Lung (tissue), 12 donors: ENCODE results near the gene ASB4. TPM values are rescaled to one million over a fixed set of nuclear protein-coding genes. Genes with fewer than 3 reads are reported as not detected.
A peak's percentile ranks its signal among the peaks of the same experiment; 100 is the strongest.

ENCODE experiments used
- ATAC-seq: fragments of 200-7000 bp; cut with Tn5 transposase; one replicate; pipeline ENCODE4 v1.9.1; 2020; ENCODE audit warnings: moderate number of reproducible peaks; ENCODE audit not compliant: insufficient read depth, low FRiP score
- DNase-seq, 3 donors: peaks; one replicate each; pipeline ENCODE4 v3.0.0-alpha.2; 2013 to 2017
- H3K27ac ChIP-seq, 2 donors: one replicate each; pipeline ENCODE4 v1.5.1; 2013; ENCODE audit warnings: mild to moderate bottlenecking in 2 of 2, moderate library complexity in 2 of 2, control low read depth in 1 of 2, inconsistent platforms in 1 of 2, low read depth in 1 of 2, low read length in 1 of 2
- H3K27me3 ChIP-seq, 3 donors: one replicate each; pipeline ENCODE4 v1.5.1; 2013; ENCODE audit warnings: low read length in 2 of 3; ENCODE audit not compliant: control insufficient read depth in 3 of 3, insufficient read depth in 3 of 3
- H3K36me3 ChIP-seq, 4 donors: one replicate each; pipeline ENCODE4 v1.5.1; 2013; ENCODE audit warnings: low read length in 4 of 4, mild to moderate bottlenecking in 1 of 4, moderate library complexity in 1 of 4; ENCODE audit not compliant: control insufficient read depth in 4 of 4, insufficient read depth in 4 of 4
- H3K4me1 ChIP-seq, 5 donors: one replicate each; pipeline ENCODE4 v1.5.1; 2013; ENCODE audit warnings: low read length in 5 of 5, mild to moderate bottlenecking in 2 of 5, moderate library complexity in 1 of 5; ENCODE audit not compliant: control insufficient read depth in 5 of 5, insufficient read depth in 5 of 5
- H3K4me3 ChIP-seq: one replicate; pipeline ENCODE4 v1.5.1; 2013; ENCODE audit warnings: mild to moderate bottlenecking, control low read depth, moderate library complexity
- H3K9ac ChIP-seq, 2 donors: one replicate each; pipeline ENCODE4 v1.5.1; 2013; ENCODE audit warnings: low read length in 2 of 2, control low read depth in 1 of 2; ENCODE audit not compliant: insufficient read depth in 1 of 2
- H3K9me3 ChIP-seq, 4 donors: one replicate each; pipeline ENCODE4 v1.5.1; 2013; ENCODE audit warnings: low read length in 3 of 4, mild to moderate bottlenecking in 1 of 4, moderate library complexity in 1 of 4; ENCODE audit not compliant: control insufficient read depth in 4 of 4, insufficient read depth in 3 of 4
- CTCF ChIP-seq: IDR thresholded peaks from 2 replicates; pipeline ENCODE4 v1.5.1; 2012; ENCODE audit warnings: mild to moderate bottlenecking; ENCODE audit errors: control extremely low read depth, extremely low read depth
- WGBS, 2 donors: extraction: QIAGEN DNeasy Blood & Tissue Kit; methylation state at CpG; one replicate each; pipeline ENCODE4 v1.1.7; 2013; 5-methylcytosine and 5-hydroxymethylcytosine counted together
- polyA plus RNA-seq, 2 donors: library from polyadenylated mRNA; stranded (reverse); fragments of 200-250 nt; gene quantifications; one replicate each; pipeline ENCODE4 v1.2.1, GENCODE V29; 2013
- total RNA-seq, 2 donors: library from RNA; depleted of rRNA in 1 of 2; stranded (reverse); fragments of >200 nt in 1 of 2; gene quantifications; one replicate each; pipeline ENCODE4 v1.2.1, GENCODE V29; 2014 to 2021
- donor health status: control.
- donor health status: control.
- donor health status: Bipolar disorder and iron deficiency.
- donor health status: healthy.
- donor health status: DM: yes; HTN: yes; CAD: no.

Gene ASB4
- total and polyA plus RNA-seq, 4 donors = 0.05 to 3.3 (median 0.60) TPM

DNA sequence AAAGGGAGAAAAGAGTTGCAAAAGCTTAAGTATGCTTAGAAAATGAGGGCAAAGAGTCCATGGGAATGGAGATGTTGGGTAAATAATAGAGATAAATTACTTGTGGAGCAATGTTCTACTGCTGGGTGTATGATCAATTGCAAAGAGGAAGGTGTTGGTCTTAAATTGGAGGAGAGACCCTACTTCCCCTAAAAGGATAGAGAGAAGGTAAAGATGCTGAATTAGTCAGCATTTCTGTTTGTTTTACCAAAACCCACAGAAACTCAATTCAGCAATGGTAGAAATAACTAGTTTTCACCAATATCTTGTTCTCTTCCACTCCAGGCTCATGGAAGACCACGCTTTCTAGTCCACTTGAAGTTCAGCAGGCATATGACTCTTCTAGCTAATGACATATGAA is 32.1 kb downstream of the ASB4 start:
- Histone ChIP-seq H3K9ac (no peak overlapping the region), H3K27ac (no peak overlapping the region), H3K9me3 (no peaks in the 10 kb centered on the region), H3K36me3 (no peaks in the 10 kb centered on the region), H3K4me1 (no peaks in the 10 kb centered on the region), H3K27me3 (no peaks in the 10 kb centered on the region), H3K4me3 (no peak overlapping the region)
- no peak for TF ChIP-seq CTCF
- 97 to 100% methylated on average over 1 of the region's 1 CpG for WGBS, 2 donors
- no peak for DNase-seq
- no peak for ATAC-seq

DNA sequence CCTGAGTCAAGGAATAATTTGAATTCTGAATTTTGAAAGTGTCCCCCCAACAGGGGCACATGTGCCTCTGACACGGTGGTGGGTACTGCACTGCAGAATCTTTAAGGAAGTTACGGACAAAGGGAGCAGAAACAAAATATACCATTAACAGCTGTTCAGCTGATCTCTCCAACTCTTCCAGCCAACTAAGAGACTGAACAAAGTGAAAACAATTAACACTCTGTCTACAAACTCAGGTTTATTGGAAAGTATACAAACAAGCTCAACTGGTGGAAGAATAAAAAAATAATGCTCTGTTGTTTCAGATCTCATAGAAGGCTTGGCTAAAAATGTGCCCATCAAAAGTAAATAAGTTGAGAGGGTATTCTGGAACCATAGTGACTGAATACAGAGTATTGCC is 34.4 kb downstream of the ASB4 start:
- 83% methylated on average over 2 of the region's 2 CpGs for WGBS, 2 donors

GRCh38 chr7:95525503-95525902 is 39.8 kb downstream of the ASB4 start:
- no peak for TF ChIP-seq CTCF
- Histone ChIP-seq H3K36me3 (no peaks in the 10 kb centered on the region), H3K4me3 (no peak overlapping the region), H3K27me3 (no peaks in the 10 kb centered on the region), H3K27ac (no peak overlapping the region), H3K9ac (no peak overlapping the region), H3K9me3 (no peaks in the 10 kb centered on the region), H3K4me1 (peaks cover 0 to 3% (median 0%) of the 10 kb centered on the region in 5 donors)
- 26 to 41% methylated on average over 3 of the region's 3 CpGs for WGBS, 2 donors
- no peak for ATAC-seq
- DNase-seq = peak in 2 of 3 donors; percentile 34 to 59

More for the DNA sequence above, 34.4 kb downstream of the ASB4 start:
- no peaks in the 10 kb centered on the region for H3K27me3 ChIP-seq
- H3K4me1 ChIP-seq = no peaks in the 10 kb centered on the region
- no peak for DNase-seq
- H3K27ac ChIP-seq = no peak overlapping the region
- H3K36me3 ChIP-seq = no peaks in the 10 kb centered on the region
- H3K9me3 ChIP-seq = no peaks in the 10 kb centered on the region
- no peak overlapping the region for H3K4me3 ChIP-seq
- H3K9ac ChIP-seq = no peak overlapping the region
- TF ChIP-seq CTCF = no peak
- ATAC-seq = no peak

- DNase-seq = no peak
- Histone ChIP-seq H3K9me3 (no peaks in the 10 kb centered on the region), H3K27ac (no peak overlapping the region), H3K27me3 (no peaks in the 10 kb centered on the region), H3K4me3 (no peak overlapping the region), H3K9ac (no peak overlapping the region), H3K4me1 (peaks cover 0 to 3% (median 0%) of the 10 kb centered on the region in 5 donors), H3K36me3 (no peaks in the 10 kb centered on the region)
- 67 to 90% methylated on average over 7 of the region's 7 CpGs for WGBS, 2 donors
- no peak for TF ChIP-seq CTCF
- no peak for ATAC-seq
These were observed 40.5 kb downstream of the ASB4 start for GRCh38 chr7:95526128-95526738.
